CD4-positive, alpha-beta T cell treated with Interferon gamma for 1 hour (primary cell): ENCODE data around the gene SORL1.

Source experiments
- DNase-seq: peaks from one replicate; pipeline ENCODE4 v3.0.0-alpha.2; 2020

SORL1 gene

GRCh38 chr11:121664144-121664543 lies 212.0 kb downstream of the SORL1 start:
- DNase-seq, result no peak

DNA sequence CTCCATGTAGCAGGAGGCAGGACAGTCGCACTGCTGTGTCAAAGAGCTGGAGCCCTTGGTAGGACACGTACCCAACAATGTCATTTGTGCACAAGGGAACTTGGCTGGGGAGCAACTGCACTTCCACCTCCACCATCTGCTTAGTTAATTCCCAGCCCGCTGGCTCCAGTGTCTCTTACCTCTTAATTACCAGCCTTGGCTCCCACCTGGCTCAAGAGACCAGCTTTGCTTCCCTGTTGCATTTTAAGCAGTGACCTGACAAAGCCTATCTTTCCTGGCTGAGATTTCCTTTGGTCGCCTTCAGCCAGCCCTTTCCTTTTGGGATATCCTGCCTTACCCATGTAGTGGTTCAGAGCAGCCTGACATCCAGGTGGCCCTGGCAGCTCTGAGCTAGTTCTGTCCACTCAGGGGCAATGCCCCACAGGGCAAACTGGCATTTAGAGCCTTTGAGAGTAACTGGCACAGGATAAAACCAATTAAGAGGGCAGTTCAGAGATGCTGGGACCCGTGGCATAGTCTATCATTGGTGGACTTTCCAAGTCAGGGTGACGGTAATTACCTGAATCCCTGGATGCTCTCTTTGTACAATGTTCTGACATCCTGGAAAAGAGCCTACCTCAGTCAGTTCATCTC lies 213.2 kb downstream of the SORL1 start:
- DNase-seq, result no peak

GRCh38 chr11:121667836-121668235 lies 215.7 kb downstream of the SORL1 start:
- no peak for DNase-seq

DNA sequence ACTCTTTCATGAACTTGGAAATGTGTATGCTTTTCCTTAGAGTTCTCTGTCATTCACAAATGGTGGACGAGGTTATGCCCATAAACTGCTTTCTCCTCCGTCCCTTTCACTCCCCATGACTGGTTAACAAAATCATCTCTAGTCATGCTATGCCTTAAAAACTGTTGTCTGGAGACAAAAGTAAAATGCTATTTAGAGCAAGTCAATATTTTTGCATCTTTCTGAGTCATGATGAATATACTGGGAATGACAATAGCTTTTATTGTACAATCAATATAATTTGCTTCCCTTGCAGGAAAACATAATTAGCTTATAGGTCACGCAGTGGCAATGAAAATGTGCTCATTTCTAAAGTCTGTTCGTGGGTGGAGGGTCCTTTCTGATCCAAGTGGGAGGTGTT lies 217.3 kb downstream of the SORL1 start:
- no peak for DNase-seq

DNA sequence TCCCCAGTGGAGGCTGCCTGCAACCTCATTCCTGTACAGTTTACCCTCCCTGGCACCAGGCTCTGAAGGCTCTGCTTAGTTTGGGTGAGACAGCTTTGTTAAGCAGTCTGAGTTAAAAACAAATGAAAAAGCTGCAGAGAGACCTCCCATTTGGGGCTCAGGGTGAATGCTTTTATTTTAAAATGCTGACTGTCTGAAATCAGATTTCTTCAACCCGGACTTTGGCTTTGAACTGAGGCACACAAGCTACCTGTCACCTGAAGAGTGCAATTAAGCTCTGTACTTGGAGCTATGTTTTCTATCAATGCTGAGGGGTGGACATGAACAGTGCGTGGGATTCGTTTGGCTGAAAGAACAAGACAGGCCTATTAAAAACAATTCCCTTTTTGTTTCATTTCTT lies 218.2 kb downstream of the SORL1 start:
- no peak for DNase-seq

DNA sequence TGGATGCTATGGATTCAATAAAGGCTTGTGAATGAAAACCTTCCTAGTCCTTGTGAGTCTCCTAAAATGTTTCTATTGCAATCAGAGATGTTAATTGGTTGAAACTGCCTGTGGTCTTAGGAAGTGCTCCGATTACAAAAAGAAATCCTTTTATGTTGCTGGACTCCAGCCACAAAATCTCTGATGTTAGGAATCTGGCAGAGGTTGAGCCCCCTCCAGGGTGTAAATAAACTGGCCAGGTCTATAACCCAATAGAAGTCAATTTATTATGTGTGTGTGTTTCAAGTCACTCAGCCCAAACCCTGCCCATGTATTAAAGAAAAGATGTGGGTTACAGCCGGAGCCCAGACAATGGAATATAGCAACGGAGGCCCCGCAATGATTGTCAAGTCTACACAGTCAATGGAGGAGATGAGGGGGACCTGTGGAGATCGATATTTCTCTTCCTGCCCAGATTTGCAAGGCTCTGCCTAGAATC lies 218.7 kb downstream of the SORL1 start:
- no peak for DNase-seq

GRCh38 chr11:121671283-121672168 lies 219.4 kb downstream of the SORL1 start:
- no peak for DNase-seq

GRCh38 chr11:121672630-121673487 lies 220.7 kb downstream of the SORL1 start:
- no peak for DNase-seq

DNA sequence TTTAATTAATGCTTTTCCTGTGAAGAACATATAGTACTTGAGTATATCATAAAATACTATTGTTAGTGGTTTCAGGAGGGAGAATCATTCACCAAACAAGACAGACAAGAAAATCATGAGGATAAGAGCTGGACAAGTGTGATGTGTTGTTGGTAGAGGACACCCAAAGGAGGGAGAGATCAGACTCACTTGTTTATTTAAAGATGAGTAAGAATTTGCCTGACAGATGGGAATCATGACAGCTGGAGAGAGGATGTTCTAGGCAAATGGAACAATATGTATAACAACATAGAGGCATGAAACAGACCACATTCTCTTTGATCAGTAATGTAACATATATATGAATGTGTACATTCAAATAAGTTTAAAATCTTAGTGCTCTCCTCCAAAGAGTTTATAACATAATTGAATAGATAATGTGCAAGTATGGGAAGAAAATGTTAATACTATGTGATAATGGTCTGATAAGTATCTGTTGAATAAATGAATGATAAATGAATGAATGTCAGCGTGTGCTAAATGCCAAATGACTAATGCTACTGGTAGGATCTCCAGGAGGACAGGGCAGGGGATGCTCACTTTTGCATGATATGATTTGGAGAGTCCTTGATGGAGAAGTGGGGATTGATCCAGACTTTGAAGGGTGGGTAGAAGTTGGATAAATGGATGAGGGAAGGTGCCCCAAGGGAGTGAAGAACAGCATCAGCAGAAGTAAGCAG lies 229.6 kb downstream of the SORL1 start:
- no peak for DNase-seq
